SK-N-SH (cell line): ENCODE results near the gene PTEN. TPM values are rescaled to one million over a fixed set of nuclear protein-coding genes. Genes with fewer than 3 reads are reported as not detected.

Experiments
- CTCF ChIA-PET: fragments of 300-600, 350-600 bp; formaldehyde crosslinking; extraction: SDS; loops from one replicate; lab custom pipeline; 2021; lab: Yijun Ruan, JAX
- POLR2A ChIA-PET: fragments of 350-600 bp; sonication (Branson Sonifier 250); formaldehyde crosslinking; extraction: SDS; loops from one replicate; lab custom pipeline; 2020; ENCODE audit warnings: antibody characterized with exemption, inconsistent platforms; lab: Yijun Ruan, JAX
- DNase-seq: peaks from one replicate; pipeline ENCODE4 v3.0.0; 2012
- H2AFZ ChIP-seq: fragments of 200-600 bp; sonication (generic); 2 replicates; pipeline ENCODE4 v1.8.1; 2016; ENCODE audit warnings: antibody characterized with exemption, mild to moderate bottlenecking, low read depth
- H3F3A ChIP-seq: fragments of 200-600 bp; sonication (generic); replicated peaks from 2 replicates; pipeline ENCODE3; 2016; ENCODE audit warnings: antibody characterized with exemption, mild to moderate bottlenecking; ENCODE audit not compliant: insufficient read depth
- H3K27ac ChIP-seq, 2 experiments: fragments of 200-500 bp in 1 of 2; fragments of 200-600 bp in 1 of 2; sonication (Bioruptor generic) in 1 of 2; sonication (generic), shearing (Covaris generic) in 1 of 2; 2 replicates each; pipeline versions ENCODE4 v1.5.1 to v1.6.1; 2014 to 2016; ENCODE audit warnings: low read depth in 2 of 2, inconsistent platforms in 1 of 2, low read length in 1 of 2, mild to moderate bottlenecking in 1 of 2, mixed read lengths in 1 of 2
- H3K27me3 ChIP-seq: fragments of 200-600 bp; sonication (generic), shearing (Covaris generic); 2 replicates; pipeline ENCODE4 v1.6.1; 2016; ENCODE audit warnings: mixed run types; ENCODE audit not compliant: insufficient read depth
- H3K36me3 ChIP-seq, 2 experiments: fragments of 200-500 bp in 1 of 2; fragments of 200-600 bp in 1 of 2; sonication (Bioruptor generic) in 1 of 2; sonication (generic) in 1 of 2; replicated peaks in 1 of 2; 2 replicates each; pipeline versions ENCODE3 to v1.5.1; 2014 to 2016; ENCODE audit warnings: low read length in 1 of 2, mild to moderate bottlenecking in 1 of 2; ENCODE audit not compliant: insufficient read depth in 2 of 2, control insufficient read depth in 1 of 2
- H3K4me1 ChIP-seq, 2 experiments: fragments of 200-500 bp in 1 of 2; fragments of 200-600 bp in 1 of 2; sonication (Bioruptor generic) in 1 of 2; sonication (generic), shearing (Covaris generic) in 1 of 2; 2 replicates each; pipeline versions ENCODE4 v1.5.1 to v1.6.1; 2014 to 2016; ENCODE audit warnings: low read depth in 1 of 2, low read length in 1 of 2, mixed run types in 1 of 2; ENCODE audit not compliant: insufficient read depth in 2 of 2, control insufficient read depth in 1 of 2
- H3K4me2 ChIP-seq: fragments of 200-600 bp; sonication (generic), shearing (Covaris generic); 2 replicates; pipeline ENCODE4 v1.6.1; 2017; ENCODE audit warnings: mixed run types
- H3K4me3 ChIP-seq, 2 experiments: fragments of 200-500 bp in 1 of 2; fragments of 200-600 bp in 1 of 2; sonication (Bioruptor generic) in 1 of 2; sonication (generic), shearing (Covaris generic) in 1 of 2; 2 replicates each; pipeline versions ENCODE4 v1.5.1 to v1.8.1; 2014 to 2016; ENCODE audit warnings: low read depth in 2 of 2, inconsistent platforms in 1 of 2, low read length in 1 of 2, mild to moderate bottlenecking in 1 of 2, mixed read lengths in 1 of 2, moderate library complexity in 1 of 2
- H3K79me2 ChIP-seq: fragments of 200-600 bp; sonication (generic); 2 replicates; pipeline ENCODE4 v1.8.1; 2017; ENCODE audit warnings: mild to moderate bottlenecking; ENCODE audit not compliant: insufficient read depth
- H3K9ac ChIP-seq: fragments of 200-600 bp; sonication (generic); 2 replicates; pipeline ENCODE4 v1.6.1; 2017; ENCODE audit warnings: mixed run types
- H3K9me2 ChIP-seq: fragments of 200-600 bp; sonication (generic); 2 replicates; pipeline ENCODE4 v1.6.1; 2017; ENCODE audit warnings: mixed run types
- H3K9me3 ChIP-seq: fragments of 200-600 bp; sonication (generic); 2 replicates; pipeline ENCODE4 v1.6.1; 2017; ENCODE audit warnings: mixed run types, mild to moderate bottlenecking, moderate library complexity
- H4K20me1 ChIP-seq: fragments of 200-600 bp; sonication (generic); 2 replicates; pipeline ENCODE4 v1.6.1; 2017; ENCODE audit warnings: mild to moderate bottlenecking, mixed run types; ENCODE audit not compliant: insufficient read depth
- CTCF ChIP-seq: fragments of 200-600 bp; sonication (generic); IDR thresholded peaks from 2 replicates; pipeline ENCODE4 v1.6.1; 2017; ENCODE audit warnings: antibody characterized with exemption, mild to moderate bottlenecking, moderate library complexity
- ELF1 ChIP-seq: IDR thresholded peaks from 2 replicates; pipeline ENCODE4 v1.4.0; 2012
- EP300 ChIP-seq, 2 experiments: IDR thresholded peaks; 2 replicates each; pipeline versions ENCODE4 v1.4.0 to v1.6.1; 2012; ENCODE audit warnings: borderline replicate concordance in 1 of 2, low read depth in 1 of 2, low read length in 1 of 2
- FOSL2 ChIP-seq: IDR thresholded peaks from 2 replicates; pipeline ENCODE4 v1.4.0; 2012; ENCODE audit warnings: low read depth, mild to moderate bottlenecking, moderate library complexity, borderline replicate concordance
- FOXJ3 ChIP-seq: sonication (generic); formaldehyde crosslinking; IDR thresholded peaks from 2 replicates; pipeline ENCODE4 v1.5.1; 2020; ENCODE audit warnings: mild to moderate bottlenecking, missing genetic modification reagents
- GABPA ChIP-seq: IDR thresholded peaks from 2 replicates; pipeline ENCODE4 v1.4.0; 2012; ENCODE audit warnings: low read depth, mild to moderate bottlenecking
- MEF2A ChIP-seq: IDR thresholded peaks from 2 replicates; pipeline ENCODE4 v1.4.0; 2012; ENCODE audit warnings: low read depth, borderline replicate concordance
- POLR2AphosphoS5 ChIP-seq: IDR thresholded peaks from 2 replicates; pipeline ENCODE4 v1.6.1; 2012; ENCODE audit warnings: low read depth, low read length
- REST ChIP-seq: IDR thresholded peaks from 2 replicates; pipeline ENCODE4 v1.6.1; 2012; ENCODE audit warnings: mild to moderate bottlenecking, low read depth, low read length, moderate library complexity
- RXRA ChIP-seq: IDR thresholded peaks from 2 replicates; pipeline ENCODE4 v1.4.0; 2012; ENCODE audit warnings: low read depth, mild to moderate bottlenecking, borderline replicate concordance
- SMC3 ChIP-seq: IDR thresholded peaks from 2 replicates; pipeline ENCODE4 v1.6.1; 2012; ENCODE audit warnings: low read depth, low read length, improper control_type of control experiment
- TAF1 ChIP-seq: IDR thresholded peaks from 2 replicates; pipeline ENCODE4 v1.6.1; 2012; ENCODE audit warnings: low read depth, mild to moderate bottlenecking, low read length, moderate library complexity, borderline replicate concordance
- TEAD4 ChIP-seq: IDR thresholded peaks from 2 replicates; pipeline ENCODE4 v1.4.0; 2012; ENCODE audit warnings: mild to moderate bottlenecking, borderline replicate concordance; ENCODE audit not compliant: insufficient read depth
- USF1 ChIP-seq: IDR thresholded peaks from 2 replicates; pipeline ENCODE4 v1.4.0; 2012; ENCODE audit warnings: low read depth, borderline replicate concordance
- YY1 ChIP-seq: IDR thresholded peaks from 2 replicates; pipeline ENCODE4 v1.4.0; 2012; ENCODE audit warnings: low read depth, mild to moderate bottlenecking
- WGBS: methylation state at CpG from one replicate; pipeline ENCODE4 v1.1.6; 2017; ENCODE audit warnings: low lambda C conversion rate; 5-methylcytosine and 5-hydroxymethylcytosine counted together
- polyA plus RNA-seq, 3 experiments: library from polyadenylated mRNA; depleted of rRNA; stranded (reverse); fragments of >200 nt; gene quantifications; 2 replicates each; pipeline ENCODE4 v1.2.3, GENCODE V29; 2012

PTEN gene
- polyA plus RNA-seq, 1 of the 3 experiments (the other 2 are of a cell fraction), result 12.8 TPM

- Histone ChIP-seq H3K9me2 (no peaks in the 10 kb centered on the region), H3K36me3 (no peaks in the 10 kb centered on the region), H4K20me1 (no peaks in the 10 kb centered on the region), H3K79me2 (no peaks in the 10 kb centered on the region), H3K9ac (no peak overlapping the region), H3K4me1 (peaks cover 0 to 13% of the 10 kb centered on the region in 2 experiments; a peak in 3 of 4 replicates), H3F3A (peaks cover 5% of the 10 kb centered on the region), H3K27ac (no peak overlapping the region), H3K4me2 (no peak overlapping the region), H3K9me3 (no peaks in the 10 kb centered on the region), H3K27me3 (no peaks in the 10 kb centered on the region), H2AFZ (no peak overlapping the region), H3K4me3 (no peak overlapping the region)
- ChIA-PET POLR2A (no interaction called here), CTCF (interaction anchor here (0.8 kb wide), 1 partner anchor 184 kb away, joined by 3 read pairs; no protein-coding TSS in a partner anchor)
- TF ChIP-seq USF1 (no peak), GABPA (no peak), CTCF (no peak), POLR2AphosphoS5 (no peak), TEAD4 (no peak), YY1 (no peak), REST (no peak), ELF1 (no peak), SMC3 (no peak), FOXJ3 (CRISPR knock-in tag) (no peak), FOSL2 (no peak), RXRA (no peak), TAF1 (no peak), MEF2A (no peak), EP300 (IDR thresholded peaks at IDR 0.05; ENCODE audit: borderline replicate concordance in 1 of 2, low read depth in 1 of 2, low read length in 1 of 2) (no peak)
- DNase-seq, result no peak
- WGBS, result 95% methylated on average over 3 of the region's 3 CpGs
These were observed 22.2 kb upstream of the PTEN start for GRCh38 chr10:87841186-87841585.
